IMR-90 (cell line): Measurements from ENCODE around the gene ADIRF. TPM values are rescaled to one million over a fixed set of nuclear protein-coding genes. Genes with fewer than 3 reads are reported as not detected.

ENCODE experiments used
- ATAC-seq: fragments of 200-7000 bp; cut with Tn5 transposase; 2 replicates; pipeline ENCODE4 v1.9.1; 2020; ENCODE audit warnings: low read depth, mild to moderate bottlenecking, moderate library complexity
- BruUV-seq: library from RNA; stranded (reverse); fragments of 400-500 nt; replicated peaks from 2 replicates; lab custom pipeline; 2021; lab: Mats Ljungman, UMichigan
- CTCF ChIA-PET: fragments of 300-600 bp; formaldehyde crosslinking; extraction: SDS; loops from one replicate; lab custom pipeline; 2021; ENCODE audit warnings: antibody characterized with exemption; lab: Yijun Ruan, JAX
- POLR2A ChIA-PET: fragments of 300-600 bp; sonication (Branson Sonifier 250); formaldehyde crosslinking; loops from one replicate; lab custom pipeline; 2022; ENCODE audit warnings: antibody characterized with exemption; ENCODE audit not compliant: unreplicated experiment; lab: Charles Lee
- DNase-seq: peaks from one replicate; pipeline ENCODE4 v3.0.0; 2013
- H2AFZ ChIP-seq: replicated peaks from 2 replicates; pipeline ENCODE3; 2013; ENCODE audit warnings: low read length, mild to moderate bottlenecking; ENCODE audit not compliant: poor library complexity
- H2AK5ac ChIP-seq: 2 replicates; pipeline ENCODE4 v1.6.1; 2013; ENCODE audit warnings: low read depth, low read length, inconsistent platforms
- H2AK9ac ChIP-seq: replicated peaks from 2 replicates; pipeline ENCODE3; 2013; ENCODE audit warnings: mild to moderate bottlenecking, low read depth, low read length, moderate library complexity; ENCODE audit not compliant: poor library complexity
- H2BK120ac ChIP-seq: 2 replicates; pipeline ENCODE4 v1.6.1; 2013; ENCODE audit warnings: low read depth, low read length, inconsistent platforms
- H2BK15ac ChIP-seq: 3 replicates; pipeline ENCODE4 v1.6.1; 2013; ENCODE audit warnings: low read depth, low read length, inconsistent platforms
- H2BK20ac ChIP-seq: 2 replicates; pipeline ENCODE4 v1.6.1; 2013; ENCODE audit warnings: low read depth, mild to moderate bottlenecking, inconsistent platforms, low read length, moderate library complexity
- H2BK5ac ChIP-seq: 2 replicates; pipeline ENCODE4 v1.6.1; 2013; ENCODE audit warnings: mild to moderate bottlenecking, low read depth, low read length, inconsistent platforms; ENCODE audit not compliant: poor library complexity, severe bottlenecking
- H3K14ac ChIP-seq: replicated peaks from 2 replicates; pipeline ENCODE4 v1.6.1; 2013; ENCODE audit warnings: low read depth, low read length, inconsistent platforms
- H3K18ac ChIP-seq: 2 replicates; pipeline ENCODE4 v1.6.1; 2013; ENCODE audit warnings: low read depth, low read length, control low read depth
- H3K23ac ChIP-seq: 2 replicates; pipeline ENCODE4 v1.6.1; 2013; ENCODE audit warnings: low read depth, low read length, inconsistent platforms
- H3K27ac ChIP-seq: 2 replicates; pipeline ENCODE4 v1.5.1; 2013; ENCODE audit warnings: mild to moderate bottlenecking, control low read depth, low read length; ENCODE audit not compliant: insufficient read depth
- H3K27me3 ChIP-seq: 2 replicates; pipeline ENCODE4 v1.6.1; 2013; ENCODE audit warnings: low read length; ENCODE audit not compliant: control insufficient read depth, insufficient read depth
- H3K36me3 ChIP-seq: 2 replicates; pipeline ENCODE4 v1.6.1; 2013; ENCODE audit warnings: low read length, mixed read lengths; ENCODE audit not compliant: control insufficient read depth, insufficient read depth
- H3K4ac ChIP-seq: 2 replicates; pipeline ENCODE4 v1.6.1; 2013; ENCODE audit warnings: low read depth, low read length, inconsistent platforms
- H3K4me1 ChIP-seq: 2 replicates; pipeline ENCODE4 v1.6.1; 2013; ENCODE audit warnings: low read length, mixed read lengths; ENCODE audit not compliant: control insufficient read depth, insufficient read depth
- H3K4me2 ChIP-seq: 2 replicates; pipeline ENCODE4 v1.6.1; 2013; ENCODE audit warnings: low read depth, mild to moderate bottlenecking, control low read depth, low read length, moderate library complexity
- H3K4me3 ChIP-seq: 2 replicates; pipeline ENCODE4 v1.5.1; 2013; ENCODE audit warnings: low read depth, mild to moderate bottlenecking, control low read depth, low read length, moderate library complexity; ENCODE audit not compliant: insufficient read depth
- H3K56ac ChIP-seq: 2 replicates; pipeline ENCODE4 v1.6.1; 2013; ENCODE audit warnings: low read length, inconsistent platforms; ENCODE audit not compliant: insufficient read depth; ENCODE audit errors: extremely low read depth
- H3K79me1 ChIP-seq, 2 experiments: 2 replicates each; pipeline ENCODE4 v1.6.1; 2013; ENCODE audit warnings: low read length in 2 of 2, inconsistent platforms in 1 of 2, low read depth in 1 of 2
- H3K9ac ChIP-seq: 2 replicates; pipeline ENCODE4 v1.6.1; 2013; ENCODE audit warnings: low read depth, low read length, control low read depth
- H3K9me1 ChIP-seq: 2 replicates; pipeline ENCODE4 v1.6.1; 2013; ENCODE audit warnings: low read length, inconsistent platforms; ENCODE audit not compliant: insufficient read depth
- H3K9me3 ChIP-seq: 2 replicates; pipeline ENCODE4 v1.6.1; 2013; ENCODE audit warnings: low read length; ENCODE audit not compliant: control insufficient read depth, insufficient read depth
- H4K20me1 ChIP-seq: 2 replicates; pipeline ENCODE4 v1.6.1; 2013; ENCODE audit warnings: low read length, inconsistent platforms; ENCODE audit not compliant: insufficient read depth
- H4K5ac ChIP-seq: 2 replicates; pipeline ENCODE4 v1.6.1; 2013; ENCODE audit warnings: mild to moderate bottlenecking, low read depth, low read length, control low read depth
- H4K8ac ChIP-seq, 2 experiments: 2 replicates each; pipeline ENCODE4 v1.6.1; 2013; ENCODE audit warnings: low read depth in 2 of 2, low read length in 2 of 2, control low read depth in 1 of 2, inconsistent platforms in 1 of 2
- H4K91ac ChIP-seq: 2 replicates; pipeline ENCODE4 v1.6.1; 2013; ENCODE audit warnings: low read depth, low read length, inconsistent platforms; ENCODE audit not compliant: insufficient read depth
- BHLHE40 ChIP-seq: fragments of 150-350 bp; IDR thresholded peaks from 2 replicates; pipeline ENCODE4 v1.6.1; 2016; ENCODE audit warnings: mild to moderate bottlenecking, low read depth, low read length
- CEBPB ChIP-seq: IDR thresholded peaks from 2 replicates; pipeline ENCODE4 v1.6.1; 2012; ENCODE audit warnings: low read depth, low read length, improper control_type of control experiment
- CHD1 ChIP-seq: IDR thresholded peaks from 2 replicates; pipeline ENCODE4 v1.6.1; 2012; ENCODE audit warnings: low read depth, low read length, improper control_type of control experiment
- CTCF ChIP-seq: conservative IDR thresholded peaks from 2 replicates; pipeline ENCODE4 v1.5.1; 2012; ENCODE audit warnings: mild to moderate bottlenecking, low read depth, low read length, improper control_type of control experiment
- ELK1 ChIP-seq: fragments of 150-350 bp; IDR thresholded peaks from 2 replicates; pipeline ENCODE4 v1.6.1; 2016; ENCODE audit warnings: low read depth, mild to moderate bottlenecking, low read length, moderate library complexity, borderline replicate concordance
- FOS ChIP-seq: fragments of 150-350 bp; IDR thresholded peaks from 2 replicates; pipeline ENCODE4 v1.6.1; 2016; ENCODE audit warnings: low read depth, low read length
- MAFK ChIP-seq: IDR thresholded peaks from 2 replicates; pipeline ENCODE4 v1.6.1; 2012; ENCODE audit warnings: low read depth, low read length, improper control_type of control experiment
- MAZ ChIP-seq: IDR thresholded peaks from 2 replicates; pipeline ENCODE4 v1.6.1; 2012; ENCODE audit warnings: low read depth, mild to moderate bottlenecking, low read length, improper control_type of control experiment, moderate library complexity, borderline replicate concordance
- MXI1 ChIP-seq: IDR thresholded peaks from 2 replicates; pipeline ENCODE4 v1.6.1; 2012; ENCODE audit warnings: low read depth, mild to moderate bottlenecking, low read length, moderate library complexity, borderline replicate concordance
- NFE2L2 ChIP-seq: fragments of 150-350 bp; IDR thresholded peaks from 2 replicates; pipeline ENCODE4 v1.6.1; 2016; ENCODE audit warnings: low read depth, mild to moderate bottlenecking, low read length
- POLR2A ChIP-seq: IDR thresholded peaks from 2 replicates; pipeline ENCODE4 v1.6.1; 2012; ENCODE audit warnings: mild to moderate bottlenecking, low read depth, low read length
- RAD21 ChIP-seq: IDR thresholded peaks from 2 replicates; pipeline ENCODE4 v1.6.1; 2012; ENCODE audit warnings: low read length, improper control_type of control experiment
- RCOR1 ChIP-seq: IDR thresholded peaks from 2 replicates; pipeline ENCODE4 v1.6.1; 2012; ENCODE audit warnings: mild to moderate bottlenecking, low read length, improper control_type of control experiment; ENCODE audit not compliant: insufficient replicate concordance
- RFX5 ChIP-seq: IDR thresholded peaks from 2 replicates; pipeline ENCODE4 v1.8.0; 2012; ENCODE audit warnings: low read depth, mild to moderate bottlenecking, low read length, moderate library complexity
- SMC3 ChIP-seq: fragments of 150-350 bp; IDR thresholded peaks from 2 replicates; pipeline ENCODE4 v1.6.1; 2016; ENCODE audit warnings: low read depth, mild to moderate bottlenecking, antibody characterized with exemption, low read length, moderate library complexity
- USF2 ChIP-seq: fragments of 150-350 bp; IDR thresholded peaks from 2 replicates; pipeline ENCODE4 v1.6.1; 2017; ENCODE audit warnings: mild to moderate bottlenecking, antibody characterized with exemption, low read length, low read depth
- WGBS, 2 experiments: methylation state at CpG; one replicate each; pipeline versions ENCODE4 v1.1.5 to v1.1.7; 2013; ENCODE audit warnings: missing lambda C conversion rate in 2 of 2; ENCODE audit not compliant: insufficient read length in 1 of 2; ENCODE audit errors: extremely low coverage in 2 of 2; 5-methylcytosine and 5-hydroxymethylcytosine counted together
- dilution Hi-C: fragments of 300-500 bp; cut with HindIII; formaldehyde crosslinking; loops from one replicate; pipeline ENCODE4 v1.14.3; 2018; ENCODE audit warnings: low sequenced_read_pairs; ENCODE audit not compliant: unreplicated experiment
- in situ Hi-C: fragments of 300-500 bp; cut with MboI; formaldehyde crosslinking; loops from 3 replicates; pipeline ENCODE4 v1.14.3; 2019; ENCODE audit warnings: low sequenced_read_pairs, inconsistent platforms, mixed read lengths
- intact Hi-C: fragments of 100-400 bp; cut with micrococcal nuclease; formaldehyde crosslinking; loops from 2 replicates; pipeline ENCODE4 v1.10.0; 2022
- polyA plus RNA-seq, 3 experiments: library from polyadenylated mRNA; depleted of rRNA; stranded (reverse); fragments of >200 nt; gene quantifications; 2 replicates each; pipeline ENCODE4 v1.2.3, GENCODE V29; 2012; ENCODE audit warnings: low replicate concordance in 1 of 3
- total RNA-seq: library from RNA; depleted of rRNA; stranded (reverse); fragments of >200 nt; gene quantifications from 2 replicates; pipeline ENCODE4 v1.2.3, GENCODE V29; 2012

The ADIRF gene
- total and polyA plus RNA-seq, 2 of the 4 experiments (the other 2 are of a cell fraction), result 2.3 to 7.2 TPM

- Histone ChIP-seq H3K9ac (no peak overlapping the region), H3K9me1 (peaks cover 22% of the 10 kb centered on the region), H2AK5ac (no peak overlapping the region; the same call in 1 of the 2 replicates), H3K4me3 (no peak overlapping the region), H4K5ac (no peak overlapping the region), H3K4me2 (no peak overlapping the region), H2AK9ac (peak overlapping the region; percentile 73), H3K18ac (no peak overlapping the region), H2BK120ac (no peak overlapping the region), H3K4ac (no peak overlapping the region), H4K20me1 (no peaks in the 10 kb centered on the region; the same call in 1 of the 2 replicates), H2AFZ (no peak overlapping the region), H2BK15ac (no peak overlapping the region), H3K27ac (no peak overlapping the region), H3K23ac (no peak overlapping the region), H3K14ac (no peak overlapping the region), H3K36me3 (no peaks in the 10 kb centered on the region), H3K79me1 (peaks cover 0 to 38% of the 10 kb centered on the region in 2 experiments; a peak in 2 of 4 replicates), H4K8ac (no peak overlapping the region), H2BK20ac (no peak overlapping the region), H3K56ac (no peak overlapping the region), H3K27me3 (no peaks in the 10 kb centered on the region), H2BK5ac (no peak overlapping the region), H3K4me1 (peaks cover 21% of the 10 kb centered on the region), H4K91ac (no peak overlapping the region), H3K9me3 (no peaks in the 10 kb centered on the region)
- BruUV-seq, result no TSS peak
- intact Hi-C loops (no loop called here), dilution Hi-C loops (no loop called here), in situ Hi-C loops (no loop called here)
- DNase-seq, result no peak
- ChIA-PET POLR2A (no interaction called here), CTCF (no interaction called here)
- WGBS, 2 experiments, result no CpG with 5 or more reads among the region's 2 CpGs
- TF ChIP-seq BHLHE40, result no peak
- no peak for TF ChIP-seq MAFK
- TF ChIP-seq CHD1, result no peak
- TF ChIP-seq POLR2A, result no peak
- TF ChIP-seq USF2, result no peak
- no peak for TF ChIP-seq MXI1
- TF ChIP-seq RFX5, result no peak
- no peak for TF ChIP-seq CTCF
- no peak for TF ChIP-seq FOS
- TF ChIP-seq RCOR1, result no peak
- TF ChIP-seq CEBPB, result no peak
- TF ChIP-seq SMC3, result no peak
- no peak for TF ChIP-seq ELK1
- no peak for TF ChIP-seq RAD21
- TF ChIP-seq MAZ, result no peak
- no peak for TF ChIP-seq NFE2L2
- ATAC-seq, result no peak
These were observed 3.5 kb upstream of the ADIRF start for GRCh38 chr10:86964847-86965190.
